ENCODE data around the gene FBXO38.
"Not testable (repeated sequence)": the region's sequence is repeated elsewhere in the genome, so short reads cannot be mapped to it uniquely, and the experiment has no call there.

Gene FBXO38

GRCh38 chr5:148427370-148428042 is 43.7 kb downstream of the FBXO38 start:
- no peak for DNase-seq (ENCODE audit: extremely low read depth in 1 of 2, low read depth in 1 of 2)

GRCh38 chr5:148428848-148429247 is 45.1 kb downstream of the FBXO38 start:
- no peak for DNase-seq (ENCODE audit: extremely low read depth in 1 of 2, low read depth in 1 of 2)

DNA sequence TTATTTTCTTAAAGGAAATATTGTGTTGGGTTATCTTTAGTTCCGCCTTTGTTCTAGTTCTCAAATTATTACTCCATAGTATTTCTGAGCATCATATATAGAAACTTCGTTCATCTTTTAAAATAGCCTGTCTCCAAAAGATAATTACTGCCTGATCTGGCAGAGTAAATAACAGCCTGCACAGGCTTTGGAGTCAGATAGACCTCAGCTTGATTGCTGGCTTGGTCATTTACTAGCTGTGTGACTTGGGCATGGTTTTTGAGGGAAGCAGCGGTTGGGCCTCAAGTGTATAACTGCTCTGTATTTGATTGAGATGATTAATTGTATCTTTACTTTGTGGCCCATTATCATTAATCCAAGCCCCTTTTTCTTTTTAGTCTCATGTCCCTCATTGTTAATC is 50.1 kb downstream of the FBXO38 start:
- no peak for DNase-seq (ENCODE audit: extremely low read depth in 1 of 2, low read depth in 1 of 2)

- DNase-seq (ENCODE audit: extremely low read depth in 1 of 2, low read depth in 1 of 2) = no peak
These were observed 52.3 kb downstream of the FBXO38 start for GRCh38 chr5:148436029-148436428.

DNA sequence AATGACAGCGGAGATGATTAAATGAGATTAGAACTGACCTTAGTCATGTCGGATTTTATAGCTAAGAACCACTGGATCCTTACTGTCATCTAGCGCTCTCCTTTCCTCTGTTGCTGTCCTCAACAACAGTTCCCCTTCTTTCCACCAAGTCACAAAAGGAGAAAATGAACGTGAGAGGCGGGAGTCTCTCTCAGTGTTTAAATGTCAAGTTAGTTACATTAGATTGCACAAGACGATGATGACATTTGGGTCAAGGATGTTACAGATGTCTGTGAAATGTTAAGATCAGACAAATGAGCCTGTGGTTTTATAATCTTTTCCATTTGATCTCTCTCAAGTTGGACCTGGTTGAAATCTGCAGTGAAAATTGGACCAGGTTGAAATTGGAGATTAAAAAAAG is 53.5 kb downstream of the FBXO38 start:
- DNase-seq (ENCODE audit: extremely low read depth in 1 of 2, low read depth in 1 of 2) = no peak

DNA sequence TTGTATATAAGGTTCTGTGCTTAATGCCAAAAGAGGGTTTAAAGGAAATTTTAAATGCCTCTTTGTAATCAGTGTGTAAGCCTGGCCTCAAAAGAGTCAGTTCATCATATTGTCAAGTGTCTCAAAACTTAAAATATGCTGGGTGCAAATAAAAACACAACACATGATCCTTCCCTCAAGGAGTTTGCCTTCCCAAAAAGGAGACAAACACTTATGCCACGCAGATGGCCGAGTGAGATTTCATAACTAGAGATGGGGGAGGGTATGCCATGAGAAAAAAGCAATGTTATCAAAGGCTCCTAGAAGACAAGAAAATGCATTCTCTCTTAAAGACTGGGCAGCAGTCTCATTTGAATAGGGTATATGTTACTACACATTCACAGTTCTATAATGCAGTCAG is 55.2 kb downstream of the FBXO38 start:
- no peak for DNase-seq (ENCODE audit: extremely low read depth in 1 of 2, low read depth in 1 of 2)

GRCh38 chr5:148443241-148443640 is 59.5 kb downstream of the FBXO38 start:
- no peak for DNase-seq (ENCODE audit: extremely low read depth in 1 of 2, low read depth in 1 of 2)

DNA sequence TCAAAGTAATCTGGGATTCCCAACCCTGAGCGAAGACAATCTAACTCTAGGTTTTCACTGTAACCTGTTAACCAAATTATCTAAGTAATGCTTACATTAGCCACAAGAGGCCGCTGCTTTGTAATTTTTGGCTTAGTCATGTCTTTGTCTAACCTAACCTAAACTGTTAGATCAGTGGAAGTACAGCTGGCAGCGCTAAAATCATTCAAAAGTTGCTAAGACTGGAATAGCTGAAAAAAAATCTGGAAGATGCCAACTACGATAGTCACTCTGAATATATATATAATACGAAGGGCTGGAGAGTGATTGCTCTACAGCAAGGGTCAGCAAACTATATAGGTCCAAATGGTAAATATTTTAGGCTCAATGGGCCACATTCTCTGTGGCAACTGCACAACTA is 60.2 kb downstream of the FBXO38 start:
- DNase-seq (ENCODE audit: extremely low read depth in 1 of 2, low read depth in 1 of 2) = no peak

- DNase-seq (ENCODE audit: extremely low read depth in 1 of 2, low read depth in 1 of 2) = no peak
These were observed 61.8 kb downstream of the FBXO38 start for GRCh38 chr5:148445578-148445977.

DNA sequence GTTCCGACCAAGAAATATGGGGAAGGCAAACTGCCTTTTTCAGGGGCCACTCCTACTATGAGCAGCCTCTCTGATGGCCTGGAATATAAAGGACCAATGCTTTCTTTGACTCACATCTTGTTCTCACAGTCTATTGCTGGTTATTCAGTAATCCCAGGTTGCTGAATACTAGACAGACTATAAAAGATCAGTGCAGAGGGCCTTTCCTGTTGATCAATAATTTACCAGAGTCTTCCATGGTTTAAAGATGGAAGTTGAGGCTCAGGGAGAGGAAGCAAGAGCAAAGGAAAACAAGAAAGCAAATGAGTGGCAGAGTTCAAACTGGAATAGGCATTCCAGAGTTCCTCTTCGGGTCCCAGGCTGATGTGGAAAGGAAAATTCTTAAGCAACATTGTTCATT is 62.9 kb downstream of the FBXO38 start:
- no peak for DNase-seq (ENCODE audit: extremely low read depth in 1 of 2, low read depth in 1 of 2)

GRCh38 chr5:148452499-148453193 is 68.9 kb downstream of the FBXO38 start:
- DNase-seq (ENCODE audit: extremely low read depth in 1 of 2, low read depth in 1 of 2) = no peak

DNA sequence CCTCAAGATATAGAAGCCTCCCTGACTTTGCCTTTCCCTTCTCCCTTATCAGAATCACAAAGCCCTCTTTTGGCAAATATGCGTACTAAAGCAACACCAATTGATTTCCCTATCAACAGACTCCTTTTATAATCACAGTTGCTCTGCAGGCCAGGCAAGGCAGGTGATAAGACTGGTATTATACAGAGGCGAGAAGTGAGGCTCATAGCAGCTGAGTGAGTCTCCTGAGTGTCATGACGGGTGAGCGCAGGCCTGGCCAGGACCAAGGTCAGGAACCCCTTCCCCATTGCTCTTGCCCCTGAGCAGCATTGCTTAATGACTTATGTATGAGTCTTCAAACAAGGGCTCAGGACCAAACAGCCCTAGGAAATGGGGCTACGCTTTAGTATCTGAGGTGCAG is 70.8 kb downstream of the FBXO38 start:
- DNase-seq (ENCODE audit: extremely low read depth in 1 of 2, low read depth in 1 of 2) = no peak

- DNase-seq (ENCODE audit: extremely low read depth in 1 of 2, low read depth in 1 of 2) = no peak
These were observed 71.4 kb downstream of the FBXO38 start for GRCh38 chr5:148455185-148455584.

- no peak for DNase-seq (ENCODE audit: extremely low read depth in 1 of 2, low read depth in 1 of 2)
These were observed 73.4 kb downstream of the FBXO38 start for GRCh38 chr5:148457183-148457620.

DNA sequence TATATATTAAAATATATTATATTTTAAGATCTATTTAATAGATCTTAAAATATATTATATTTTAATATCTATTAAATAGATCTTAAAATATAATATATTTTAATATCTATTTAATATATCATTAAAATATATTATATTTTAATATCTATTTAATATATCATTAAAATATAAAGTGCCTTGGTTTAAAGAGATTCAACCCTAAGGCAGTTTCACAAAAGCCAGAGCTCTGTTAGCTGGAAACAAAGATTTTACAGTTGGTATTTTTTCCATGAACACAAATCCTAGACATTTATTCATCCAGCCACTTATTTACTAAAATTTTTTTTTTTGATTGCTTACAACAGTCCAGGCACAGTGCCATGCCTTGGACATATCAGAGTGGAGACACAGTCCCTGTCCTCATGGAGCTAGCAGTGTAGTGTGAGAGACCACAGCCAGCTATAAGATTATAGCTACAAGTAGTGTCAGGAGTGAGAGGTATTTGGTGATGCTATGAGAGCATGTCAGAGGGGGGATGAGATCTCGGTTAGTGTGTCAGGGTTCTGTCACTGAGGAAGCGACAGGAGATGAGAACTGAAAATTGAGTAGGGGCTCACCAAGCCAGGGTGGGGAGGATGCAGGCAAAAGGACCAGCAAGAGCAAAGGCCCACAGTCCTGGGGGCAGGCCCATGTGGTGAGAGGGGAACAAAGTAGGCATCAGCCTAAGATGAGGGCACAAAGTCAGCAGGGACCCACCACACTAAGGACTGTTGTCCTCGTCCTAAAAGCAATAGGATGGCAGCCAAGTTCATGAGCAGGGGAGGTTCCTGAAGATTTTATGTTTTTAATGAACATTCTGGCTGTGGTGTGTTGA is 74.5 kb downstream of the FBXO38 start:
- DNase-seq (ENCODE audit: extremely low read depth in 1 of 2, low read depth in 1 of 2) = no peak

- DNase-seq (ENCODE audit: extremely low read depth in 1 of 2, low read depth in 1 of 2) = no peak
These were observed 75.9 kb downstream of the FBXO38 start for GRCh38 chr5:148459669-148460068.

- DNase-seq (ENCODE audit: extremely low read depth in 1 of 2, low read depth in 1 of 2) = no peak
These were observed 81.8 kb downstream of the FBXO38 start for GRCh38 chr5:148465381-148466235.

GRCh38 chr5:148466236-148466580 is 82.5 kb downstream of the FBXO38 start:
- DNase-seq (ENCODE audit: extremely low read depth in 1 of 2, low read depth in 1 of 2) = no peak

GRCh38 chr5:148467958-148468357 is 84.2 kb downstream of the FBXO38 start:
- DNase-seq (ENCODE audit: extremely low read depth in 1 of 2, low read depth in 1 of 2) = no peak

DNA sequence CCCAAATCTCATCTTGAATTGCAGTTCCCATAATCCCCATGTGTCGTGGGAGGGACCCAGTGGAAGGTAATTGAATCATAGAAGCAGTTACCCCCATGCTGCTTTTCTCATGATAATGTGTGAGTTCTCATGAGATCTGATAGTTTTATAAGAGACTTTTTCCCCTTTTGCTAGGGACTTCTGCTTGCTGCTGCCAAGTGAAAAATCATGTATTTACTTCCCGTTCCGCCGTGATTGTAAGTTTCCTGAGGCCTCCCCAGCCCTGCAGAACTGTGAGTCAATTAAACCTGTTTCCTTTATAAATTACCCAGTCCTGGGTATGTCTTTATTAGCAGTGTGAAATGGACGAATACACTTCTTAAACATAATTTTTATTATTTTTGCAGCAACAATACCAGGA is 85.0 kb downstream of the FBXO38 start:
- not testable (repeated sequence) for DNase-seq (ENCODE audit: extremely low read depth in 1 of 2, low read depth in 1 of 2)

- DNase-seq (ENCODE audit: extremely low read depth in 1 of 2, low read depth in 1 of 2) = no peak
These were observed 85.8 kb downstream of the FBXO38 start for GRCh38 chr5:148469501-148469935.

Measured in activated CD8-positive, alpha-beta memory T cell treated with anti-CD3 and anti-CD28 coated beads for 1 hour (primary cell).